Uterus (tissue), 2 donors: Measurements from ENCODE around the gene TFB1M.

Source experiments
- CTCF ChIP-seq, 4 experiments: fragments of 200-600 bp in 2 of 4; fragments of 450-650 bp in 2 of 4; sonication (generic) in 2 of 4; IDR thresholded peaks; one replicate each; pipeline ENCODE4 v1.5.1; 2016 to 2019; ENCODE audit warnings: antibody characterized with exemption in 4 of 4, mild to moderate bottlenecking in 2 of 4, moderate library complexity in 1 of 4
- POLR2A ChIP-seq, 2 donors: fragments of 450-650 bp; IDR thresholded peaks; one replicate each; pipeline ENCODE4 v1.6.1; 2016; ENCODE audit warnings: antibody characterized with exemption in 2 of 2, mild to moderate bottlenecking in 1 of 2, moderate library complexity in 1 of 2

DNA sequence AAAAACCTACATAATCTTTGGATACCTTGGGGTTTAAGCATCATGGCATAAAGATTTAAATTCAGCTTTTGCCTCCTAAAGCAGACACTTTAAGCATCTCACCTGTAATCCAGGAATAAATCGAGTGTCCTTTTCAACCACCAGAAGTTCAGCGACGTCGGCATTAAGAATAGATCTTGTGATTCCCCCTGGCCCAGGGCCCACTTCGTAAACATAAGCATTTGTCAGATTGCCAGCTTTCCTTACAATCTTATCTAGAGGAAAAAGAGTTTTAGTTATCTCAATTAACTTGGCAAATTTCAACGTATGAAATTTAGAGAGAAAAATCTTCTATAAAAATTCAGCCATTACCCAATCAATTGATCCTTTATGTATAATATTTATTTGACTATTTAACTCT, 3.2 kb downstream of the TFB1M start:
- TF ChIP-seq CTCF (IDR thresholded peaks at IDR 0.05) (no peak), POLR2A (IDR thresholded peaks at IDR 0.05) (no peak)
